ENCODE measurements around the gene ZNF574. TPM values are rescaled to one million over a fixed set of nuclear protein-coding genes. Genes with fewer than 3 reads are reported as not detected.
"Not testable (repeated sequence)": the region's sequence is repeated elsewhere in the genome, so short reads cannot be mapped to it uniquely, and the experiment has no call there.

Gene ZNF574
- total RNA-seq, 1 experiment from 2014 or later, result 15.7 TPM

DNA sequence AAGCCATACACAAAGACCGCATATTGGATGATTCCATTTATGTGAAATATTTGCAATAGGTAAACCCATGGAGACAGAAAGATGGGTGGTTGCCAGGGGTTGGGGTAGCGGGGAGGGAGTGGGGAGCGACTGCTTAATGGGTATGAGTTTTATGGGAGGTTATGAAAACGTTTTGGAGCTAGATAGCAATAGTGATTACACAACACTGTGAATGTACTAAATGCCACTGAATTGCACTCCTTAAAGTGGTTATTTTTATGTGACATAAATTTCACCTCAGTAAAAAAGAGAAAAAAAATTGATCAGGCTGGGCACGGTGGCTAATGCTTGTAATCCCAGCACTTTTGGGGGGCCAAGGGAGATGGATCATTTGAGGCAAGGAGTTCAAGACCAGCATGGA is 42.6 kb upstream of the ZNF574 start:
- no TSS peak for BruUV-seq (replicated peaks)
- Histone ChIP-seq H3K36me3 (ENCODE audit: control insufficient read depth, insufficient read depth, low read length) (no peaks in the 10 kb centered on the region), H3K4me3 (ENCODE audit: low read depth in 2 of 2, low read length in 2 of 2) (no peak overlapping the region), H3K27ac (ENCODE audit: low read length) (no peak overlapping the region), H3K27me3 (ENCODE audit: control insufficient read depth, insufficient read depth, low read length) (no peaks in the 10 kb centered on the region), H3K4me1 (ENCODE audit: control insufficient read depth, insufficient read depth, low read length) (no peaks in the 10 kb centered on the region), H3K9me3 (ENCODE audit: control insufficient read depth, insufficient read depth, low read depth, low read length) (no peaks in the 10 kb centered on the region)
- CTCF ChIA-PET, result no interaction called here
- TF ChIP-seq, protein P1, sequence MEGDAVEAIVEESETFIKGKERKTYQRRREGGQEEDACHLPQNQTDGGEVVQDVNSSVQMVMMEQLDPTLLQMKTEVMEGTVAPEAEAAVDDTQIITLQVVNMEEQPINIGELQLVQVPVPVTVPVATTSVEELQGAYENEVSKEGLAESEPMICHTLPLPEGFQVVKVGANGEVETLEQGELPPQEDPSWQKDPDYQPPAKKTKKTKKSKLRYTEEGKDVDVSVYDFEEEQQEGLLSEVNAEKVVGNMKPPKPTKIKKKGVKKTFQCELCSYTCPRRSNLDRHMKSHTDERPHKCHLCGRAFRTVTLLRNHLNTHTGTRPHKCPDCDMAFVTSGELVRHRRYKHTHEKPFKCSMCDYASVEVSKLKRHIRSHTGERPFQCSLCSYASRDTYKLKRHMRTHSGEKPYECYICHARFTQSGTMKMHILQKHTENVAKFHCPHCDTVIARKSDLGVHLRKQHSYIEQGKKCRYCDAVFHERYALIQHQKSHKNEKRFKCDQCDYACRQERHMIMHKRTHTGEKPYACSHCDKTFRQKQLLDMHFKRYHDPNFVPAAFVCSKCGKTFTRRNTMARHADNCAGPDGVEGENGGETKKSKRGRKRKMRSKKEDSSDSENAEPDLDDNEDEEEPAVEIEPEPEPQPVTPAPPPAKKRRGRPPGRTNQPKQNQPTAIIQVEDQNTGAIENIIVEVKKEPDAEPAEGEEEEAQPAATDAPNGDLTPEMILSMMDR (IDR thresholded peaks at IDR 0.05), result no peak
- in situ Hi-C loops (cut with HindIII; ENCODE audit: low pct_unique_long_range_greater_than_20kb, low sequenced_read_pairs), result no loop called here
- ATAC-seq (no peak), DNase-seq (ENCODE audit: low read depth, low spot score) (no peak)
- intact Hi-C loops (cut with micrococcal nuclease; ENCODE audit: unreplicated experiment), result no loop called here
- POLR2A ChIA-PET, result no interaction called here

- DNase-seq (ENCODE audit: low read depth, low spot score); H3K36me3 ChIP-seq (ENCODE audit: control insufficient read depth, insufficient read depth, low read length); intact Hi-C loops (cut with micrococcal nuclease; ENCODE audit: unreplicated experiment); BruUV-seq (replicated peaks); H3K9me3 ChIP-seq (ENCODE audit: control insufficient read depth, insufficient read depth, low read depth, low read length); in situ Hi-C loops (cut with HindIII; ENCODE audit: low pct_unique_long_range_greater_than_20kb, low sequenced_read_pairs); H3K27ac ChIP-seq (ENCODE audit: low read length); H3K27me3 ChIP-seq (ENCODE audit: control insufficient read depth, insufficient read depth, low read length); H3K4me1 ChIP-seq (ENCODE audit: control insufficient read depth, insufficient read depth, low read length): not testable (repeated sequence)
- ChIA-PET POLR2A (interaction anchor here (0.7 to 0.8 kb wide), 2 partner anchors 16 to 35 kb away, joined by 3 to 7 read pairs; no protein-coding TSS in a partner anchor), CTCF (interaction anchor here (0.6 to 1.0 kb wide), 14 partner anchors 9 to 871 kb away, joined by 3 to 8 read pairs (median 5); no protein-coding TSS in a partner anchor)
- H3K4me3 ChIP-seq (ENCODE audit: low read depth in 2 of 2, low read length in 2 of 2), result peak overlapping the region in 1 of 2 experiments; percentile 3; a peak in 1 of 4 replicates
- peak; percentile 93 for ATAC-seq
- TF ChIP-seq, protein P1 (IDR thresholded peaks at IDR 0.05), result peak; percentile 90
Observed at GRCh38 chr19:42034640-42035391, 41.1 kb upstream of the ZNF574 start.

DNA sequence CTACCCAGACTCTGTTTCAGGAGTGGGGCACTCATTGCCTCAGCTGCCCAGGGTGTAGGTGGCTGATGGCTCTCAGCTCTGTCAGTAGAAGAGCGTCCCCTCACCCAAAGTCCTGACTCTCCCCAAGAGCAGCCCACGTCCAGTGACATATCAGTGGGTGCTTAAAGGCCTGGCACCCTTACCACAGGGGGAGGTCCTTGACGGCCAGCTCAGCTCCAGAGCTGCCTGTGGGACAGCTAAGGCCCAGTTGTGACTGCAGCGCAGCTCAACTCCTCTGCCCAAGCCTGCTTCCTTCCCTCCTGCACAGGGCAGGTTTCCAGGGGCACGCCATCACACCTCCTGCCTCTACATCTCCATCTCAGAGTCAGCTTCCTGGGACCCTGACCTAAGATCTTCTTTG is 38.3 kb upstream of the ZNF574 start:
- POLR2A ChIA-PET, result no interaction called here
- CTCF ChIA-PET, result no interaction called here
- ATAC-seq (no peak), DNase-seq (ENCODE audit: low read depth, low spot score) (no peak)
- Histone ChIP-seq H3K4me3 (ENCODE audit: low read depth in 2 of 2, low read length in 2 of 2) (no peak overlapping the region), H3K36me3 (ENCODE audit: control insufficient read depth, insufficient read depth, low read length) (no peaks in the 10 kb centered on the region), H3K27ac (ENCODE audit: low read length) (no peak overlapping the region), H3K4me1 (ENCODE audit: control insufficient read depth, insufficient read depth, low read length) (no peaks in the 10 kb centered on the region), H3K27me3 (ENCODE audit: control insufficient read depth, insufficient read depth, low read length) (no peaks in the 10 kb centered on the region), H3K9me3 (ENCODE audit: control insufficient read depth, insufficient read depth, low read depth, low read length) (no peaks in the 10 kb centered on the region)
- BruUV-seq (replicated peaks), result no TSS peak
- in situ Hi-C loops (cut with HindIII; ENCODE audit: low pct_unique_long_range_greater_than_20kb, low sequenced_read_pairs) (no loop called here), intact Hi-C loops (cut with micrococcal nuclease; ENCODE audit: unreplicated experiment) (no loop called here)
- TF ChIP-seq, protein P1 (IDR thresholded peaks at IDR 0.05), result no peak
- no peak for TF ChIP-seq SIN3A (IDR thresholded peaks at IDR 0.05; ENCODE audit: borderline replicate concordance, insufficient read depth, low read depth, low read length)
- TF ChIP-seq TCF7L2 (IDR thresholded peaks at IDR 0.05; ENCODE audit: low read depth, low read length), result no peak
- no peak for TF ChIP-seq POLR2AphosphoS5 (IDR thresholded peaks at IDR 0.05; ENCODE audit: low read depth, low read length)
- no peak for TF ChIP-seq REST (IDR thresholded peaks at IDR 0.05; ENCODE audit: insufficient read depth in 1 of 2, low read depth in 2 of 2, low read length in 1 of 2)
